Cardiac muscle cell (in vitro differentiated cells and primary cell): ENCODE results near the gene BCKDK. TPM values are rescaled to one million over a fixed set of nuclear protein-coding genes. Genes with fewer than 3 reads are reported as not detected.

Experiments
- DNase-seq, 2 donors: peaks; one replicate each; pipeline versions ENCODE4 v3.0.0 to v3.0.0-alpha.2; 2010 to 2017; ENCODE audit warnings: low read depth in 1 of 2, low spot score in 1 of 2
- H3K27ac ChIP-seq: fragments of 200-600 bp; sonication (generic); 2 replicates; pipeline ENCODE4 v1.5.1; 2016
- H3K27me3 ChIP-seq: fragments of 200-600 bp; sonication (generic); 2 replicates; pipeline ENCODE4 v1.6.0; 2016; ENCODE audit warnings: control low read depth
- H3K36me3 ChIP-seq: fragments of 200-600 bp; sonication (generic); 2 replicates; pipeline ENCODE4 v1.5.1; 2016; ENCODE audit warnings: control low read depth
- H3K4me1 ChIP-seq: fragments of 200-600 bp; sonication (generic); 2 replicates; pipeline ENCODE4 v1.8.1; 2017; ENCODE audit warnings: low read depth, mild to moderate bottlenecking, mixed run types
- H3K4me3 ChIP-seq: fragments of 200-600 bp; sonication (generic); 2 replicates; pipeline ENCODE4 v1.5.1; 2016; ENCODE audit warnings: mild to moderate bottlenecking
- H3K9me3 ChIP-seq: fragments of 200-600 bp; sonication (generic); 2 replicates; pipeline ENCODE4 v1.5.1; 2017; ENCODE audit warnings: low read depth, mild to moderate bottlenecking, control low read depth
- CTCF ChIP-seq: IDR thresholded peaks from 2 replicates; pipeline ENCODE4 v1.5.1; 2012; ENCODE audit warnings: low read depth, mild to moderate bottlenecking, low read length
- polyA plus RNA-seq: library from polyadenylated mRNA; unstranded; fragments of >200 nt; fragmentation: Nextera tagmentation; extraction: Ambion mirVana; gene quantifications from 2 replicates; pipeline ENCODE4 v1.2.1, GENCODE V29; 2016
- total RNA-seq: library from RNA; depleted of rRNA; stranded (reverse); fragments of >200 nt; gene quantifications from 2 replicates; pipeline ENCODE4 v1.2.3, GENCODE V29; 2016

The BCKDK gene
- total and polyA plus RNA-seq, 2 experiments from 2014 or later: 109 to 147 TPM

- Histone ChIP-seq H3K4me3 (no peak overlapping the region), H3K4me1 (no peaks in the 10 kb centered on the region), H3K27me3 (no peaks in the 10 kb centered on the region), H3K9me3 (no peaks in the 10 kb centered on the region), H3K36me3 (peaks cover 17% of the 10 kb centered on the region), H3K27ac (no peak overlapping the region)
- TF ChIP-seq CTCF: no peak
- DNase-seq: no peak
Measured at GRCh38 chr16:31106509-31107464, 1.4 kb upstream of the BCKDK start.

GRCh38 chr16:31107465-31107867 lies 720 bp upstream of the BCKDK start:
- Histone ChIP-seq H3K9me3 (no peaks in the 10 kb centered on the region), H3K4me1 (no peaks in the 10 kb centered on the region), H3K27me3 (no peaks in the 10 kb centered on the region), H3K27ac (no peak overlapping the region), H3K36me3 (peaks cover 23% of the 10 kb centered on the region), H3K4me3 (no peak overlapping the region)
- no peak for TF ChIP-seq CTCF
- DNase-seq: no peak

- Histone ChIP-seq H3K4me1 (no peaks in the 10 kb centered on the region), H3K27me3 (no peaks in the 10 kb centered on the region), H3K9me3 (no peaks in the 10 kb centered on the region), H3K27ac (no peak overlapping the region), H3K36me3 (peaks cover 23% of the 10 kb centered on the region), H3K4me3 (peak overlapping the region; percentile 98)
- no peak for TF ChIP-seq CTCF
- DNase-seq: no peak
Measured at GRCh38 chr16:31108794-31109558, 790 bp downstream of the BCKDK start.

- no peaks in the 10 kb centered on the region for H3K4me1 ChIP-seq
- H3K4me3 ChIP-seq: no peak overlapping the region
- no peaks in the 10 kb centered on the region for H3K9me3 ChIP-seq
- no peak overlapping the region for H3K27ac ChIP-seq
- no peak for DNase-seq
- peaks cover 23% of the 10 kb centered on the region for H3K36me3 ChIP-seq
- H3K27me3 ChIP-seq: no peaks in the 10 kb centered on the region
- no peak for TF ChIP-seq CTCF
Measured at GRCh38 chr16:31109622-31110021, 1.4 kb downstream of the BCKDK start.

GRCh38 chr16:31110106-31111034 lies 2.2 kb downstream of the BCKDK start:
- H3K36me3 ChIP-seq: peaks cover 23% of the 10 kb centered on the region
- TF ChIP-seq CTCF: no peak
- H3K27me3 ChIP-seq: no peaks in the 10 kb centered on the region
- H3K27ac ChIP-seq: no peak overlapping the region
- H3K4me3 ChIP-seq: no peak overlapping the region
- H3K4me1 ChIP-seq: no peaks in the 10 kb centered on the region
- no peaks in the 10 kb centered on the region for H3K9me3 ChIP-seq
- DNase-seq: no peak
